PC-3 (cell line): ENCODE data around the gene HORMAD1. TPM values are rescaled to one million over a fixed set of nuclear protein-coding genes. Genes with fewer than 3 reads are reported as not detected.

Experiments
- ATAC-seq: fragments of 200-7000 bp; cut with Tn5 transposase; 2 replicates; pipeline ENCODE4 v1.9.1; 2020; ENCODE audit warnings: mild to moderate bottlenecking, moderate library complexity
- BruUV-seq: library from RNA; stranded (reverse); fragments of 400-500 nt; replicated peaks from 2 replicates; lab custom pipeline; 2021; lab: Mats Ljungman, UMichigan
- CTCF ChIA-PET: fragments of 300-600 bp; sonication (Branson Sonifier 250); formaldehyde crosslinking; loops from one replicate; lab custom pipeline; 2022; ENCODE audit warnings: antibody characterized with exemption; lab: Charles Lee
- POLR2A ChIA-PET: fragments of 300-600 bp; sonication (Branson Sonifier 250); formaldehyde crosslinking; loops from one replicate; lab custom pipeline; 2022; ENCODE audit warnings: antibody characterized with exemption; ENCODE audit not compliant: unreplicated experiment; lab: Charles Lee
- DNase-seq: peaks from one replicate; pipeline ENCODE4 v3.0.0-alpha.2; 2015
- H2AFZ ChIP-seq: fragments of 300-600 bp; sonication (generic); 2 replicates; pipeline ENCODE4 v1.6.0; 2016; ENCODE audit warnings: antibody characterized with exemption, low read length
- H3F3A ChIP-seq: fragments of 300-600 bp; sonication (generic); one replicate; pipeline ENCODE4 v1.6.0; 2017; ENCODE audit warnings: antibody characterized with exemption, low read length, control low read depth, mild to moderate bottlenecking; ENCODE audit not compliant: unreplicated experiment
- H3K27ac ChIP-seq: fragments of 300-600 bp; sonication (generic); 2 replicates; pipeline ENCODE4 v1.5.1; 2016; ENCODE audit warnings: mild to moderate bottlenecking, low read length
- H3K27me3 ChIP-seq: fragments of 300-600 bp; sonication (generic); 2 replicates; pipeline ENCODE4 v1.6.1; 2016; ENCODE audit warnings: low read length, mixed read lengths
- H3K36me3 ChIP-seq: fragments of 300-600 bp; sonication (generic); 2 replicates; pipeline ENCODE4 v1.6.1; 2016; ENCODE audit warnings: low read depth, mixed run types, low read length, mixed read lengths
- H3K4me1 ChIP-seq: fragments of 300-600 bp; sonication (generic); 2 replicates; pipeline ENCODE4 v1.5.1; 2016; ENCODE audit warnings: low read length; ENCODE audit not compliant: insufficient read depth
- H3K4me2 ChIP-seq: fragments of 300-600 bp; sonication (generic); 2 replicates; pipeline ENCODE4 v1.6.0; 2016; ENCODE audit warnings: low read length
- H3K4me3 ChIP-seq: fragments of 300-600 bp; sonication (generic); 2 replicates; pipeline ENCODE4 v1.5.1; 2016; ENCODE audit warnings: mild to moderate bottlenecking, low read length, mixed read lengths
- H3K79me2 ChIP-seq: fragments of 300-600 bp; sonication (generic); 2 replicates; pipeline ENCODE4 v1.6.1; 2017; ENCODE audit warnings: low read length, mixed read lengths
- H3K9ac ChIP-seq: fragments of 300-600 bp; sonication (generic); 2 replicates; pipeline ENCODE4 v1.6.0; 2016; ENCODE audit warnings: mild to moderate bottlenecking, low read length
- H3K9me2 ChIP-seq: fragments of 300-600 bp; sonication (generic); replicated peaks from 2 replicates; pipeline ENCODE4 v1.6.1; 2016; ENCODE audit warnings: mixed run types, low read length, mixed read lengths
- H3K9me3 ChIP-seq: fragments of 300-600 bp; sonication (generic); 2 replicates; pipeline ENCODE4 v1.6.1; 2016; ENCODE audit warnings: low read length, mixed read lengths
- H4K20me1 ChIP-seq: fragments of 300-600 bp; sonication (generic); 2 replicates; pipeline ENCODE4 v1.6.1; 2016; ENCODE audit warnings: low read length, mixed read lengths
- EZH2 ChIP-seq: fragments of 300-600 bp; sonication (generic); IDR thresholded peaks from one replicate; pipeline ENCODE4 v1.6.1; 2017; ENCODE audit warnings: antibody characterized with exemption, mild to moderate bottlenecking, low read length; ENCODE audit not compliant: unreplicated experiment
- EZH2phosphoT487 ChIP-seq: fragments of 300-600 bp; sonication (generic); IDR thresholded peaks from 2 replicates; pipeline ENCODE4 v1.6.1; 2018; ENCODE audit warnings: mild to moderate bottlenecking, antibody characterized with exemption, low read length, borderline replicate concordance
- intact Hi-C: fragments of 100-400 bp; cut with micrococcal nuclease; formaldehyde crosslinking; loops from 2 replicates; pipeline ENCODE4 v1.9.0; 2023
- total RNA-seq: library from RNA; depleted of rRNA; stranded (reverse); fragments of >200 nt; gene quantifications from 2 replicates; pipeline ENCODE4 v1.2.3, GENCODE V29; 2014
- TF ChIP-seq, protein P1 (sequence below): fragments of 300-600 bp; sonication (generic); conservative IDR thresholded peaks from 2 replicates; pipeline ENCODE4 v1.5.1; 2017; ENCODE audit warnings: antibody characterized with exemption, low read depth, mild to moderate bottlenecking, low read length

Gene HORMAD1
- total RNA-seq, 1 experiment from 2014 or later, result not detected

DNA sequence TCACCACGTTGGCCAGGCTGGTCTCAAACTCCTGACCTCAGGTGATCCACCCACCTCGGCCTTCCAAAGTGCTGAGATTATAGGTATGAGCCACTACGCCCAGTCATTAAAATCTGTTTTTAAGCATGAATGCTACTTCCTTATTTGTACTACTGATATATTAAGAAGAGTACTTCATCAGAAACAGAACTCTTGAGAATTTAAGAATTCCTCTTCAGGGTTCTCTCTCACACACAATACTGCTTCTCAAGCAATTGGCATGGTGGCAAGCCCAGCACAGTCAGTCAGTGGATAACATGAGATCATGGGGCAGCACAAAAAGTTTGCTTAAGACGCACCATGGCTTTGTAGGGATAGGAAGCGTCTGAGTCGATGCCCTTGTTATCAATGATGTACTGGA is 30.7 kb upstream of the HORMAD1 start:
- no peak overlapping the region for H2AFZ ChIP-seq
- H3K9me3 ChIP-seq, result no peaks in the 10 kb centered on the region
- ChIA-PET POLR2A (no interaction called here), CTCF (no interaction called here)
- peaks cover 5% of the 10 kb centered on the region for H3K4me1 ChIP-seq
- intact Hi-C loops, result no loop called here
- H3F3A ChIP-seq, result no peaks in the 10 kb centered on the region
- no peak overlapping the region for H3K9ac ChIP-seq
- no peaks in the 10 kb centered on the region for H3K36me3 ChIP-seq
- H3K27ac ChIP-seq, result no peak overlapping the region
- ATAC-seq (no peak), DNase-seq (no peak)
- no peaks in the 10 kb centered on the region for H4K20me1 ChIP-seq
- H3K79me2 ChIP-seq, result no peaks in the 10 kb centered on the region
- no peaks in the 10 kb centered on the region for H3K27me3 ChIP-seq
- H3K9me2 ChIP-seq, result 0 out of 2 replicates have a peak, but pooled peaks cover 2% of the 10 kb centered on the region
- TF ChIP-seq EZH2phosphoT487 (no peak), EZH2 (no peak)
- TF ChIP-seq, protein P1, sequence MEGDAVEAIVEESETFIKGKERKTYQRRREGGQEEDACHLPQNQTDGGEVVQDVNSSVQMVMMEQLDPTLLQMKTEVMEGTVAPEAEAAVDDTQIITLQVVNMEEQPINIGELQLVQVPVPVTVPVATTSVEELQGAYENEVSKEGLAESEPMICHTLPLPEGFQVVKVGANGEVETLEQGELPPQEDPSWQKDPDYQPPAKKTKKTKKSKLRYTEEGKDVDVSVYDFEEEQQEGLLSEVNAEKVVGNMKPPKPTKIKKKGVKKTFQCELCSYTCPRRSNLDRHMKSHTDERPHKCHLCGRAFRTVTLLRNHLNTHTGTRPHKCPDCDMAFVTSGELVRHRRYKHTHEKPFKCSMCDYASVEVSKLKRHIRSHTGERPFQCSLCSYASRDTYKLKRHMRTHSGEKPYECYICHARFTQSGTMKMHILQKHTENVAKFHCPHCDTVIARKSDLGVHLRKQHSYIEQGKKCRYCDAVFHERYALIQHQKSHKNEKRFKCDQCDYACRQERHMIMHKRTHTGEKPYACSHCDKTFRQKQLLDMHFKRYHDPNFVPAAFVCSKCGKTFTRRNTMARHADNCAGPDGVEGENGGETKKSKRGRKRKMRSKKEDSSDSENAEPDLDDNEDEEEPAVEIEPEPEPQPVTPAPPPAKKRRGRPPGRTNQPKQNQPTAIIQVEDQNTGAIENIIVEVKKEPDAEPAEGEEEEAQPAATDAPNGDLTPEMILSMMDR, result no peak
- no TSS peak for BruUV-seq
- H3K4me2 ChIP-seq, result no peak overlapping the region
- H3K4me3 ChIP-seq, result no peak overlapping the region

DNA sequence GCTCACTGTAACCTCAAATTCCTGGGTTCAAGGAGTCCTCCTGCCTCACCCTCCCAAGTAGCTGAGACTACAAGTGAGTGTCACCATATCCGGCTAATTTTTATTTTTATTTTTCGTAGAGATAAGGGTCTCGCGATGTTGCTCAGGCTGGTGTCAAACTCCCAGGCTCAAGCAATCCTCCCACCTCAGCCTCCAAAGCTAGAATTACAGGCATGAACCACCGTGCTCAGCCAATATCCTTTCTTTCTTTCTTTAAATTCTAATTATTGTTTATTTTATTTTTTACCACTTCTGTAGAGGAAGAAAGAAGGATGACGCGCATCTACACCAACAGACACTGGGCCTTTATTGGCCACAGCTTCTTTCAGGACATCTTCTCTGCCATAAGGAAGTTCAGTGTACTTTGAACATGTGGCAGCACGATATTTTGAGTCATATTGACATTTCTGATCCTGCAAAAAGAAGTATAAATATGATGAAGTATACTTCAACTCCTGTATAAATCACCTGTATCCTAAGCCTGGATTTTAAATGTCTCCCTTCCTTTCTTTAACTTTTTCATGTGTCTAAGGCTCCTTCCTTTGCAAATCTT is 29.1 kb upstream of the HORMAD1 start:
- ATAC-seq (no peak), DNase-seq (no peak)
- ChIA-PET POLR2A (no interaction called here), CTCF (no interaction called here)
- TF ChIP-seq EZH2phosphoT487 (no peak), EZH2 (no peak)
- TF ChIP-seq, protein P1, result no peak
- H3K4me1 ChIP-seq, result peaks cover 5% of the 10 kb centered on the region
- no peak overlapping the region for H3K27ac ChIP-seq
- H3K4me2 ChIP-seq, result no peak overlapping the region
- no peak overlapping the region for H3K9ac ChIP-seq
- 0 out of 2 replicates have a peak, but pooled peaks cover 2% of the 10 kb centered on the region for H3K9me2 ChIP-seq
- no peak overlapping the region for H2AFZ ChIP-seq
- H4K20me1 ChIP-seq, result no peaks in the 10 kb centered on the region
- BruUV-seq, result no TSS peak
- no peak overlapping the region for H3K4me3 ChIP-seq
- no peaks in the 10 kb centered on the region for H3K9me3 ChIP-seq
- no peaks in the 10 kb centered on the region for H3K79me2 ChIP-seq
- intact Hi-C loops, result no loop called here
- H3F3A ChIP-seq, result no peaks in the 10 kb centered on the region
- H3K36me3 ChIP-seq, result no peaks in the 10 kb centered on the region
- no peaks in the 10 kb centered on the region for H3K27me3 ChIP-seq

DNA sequence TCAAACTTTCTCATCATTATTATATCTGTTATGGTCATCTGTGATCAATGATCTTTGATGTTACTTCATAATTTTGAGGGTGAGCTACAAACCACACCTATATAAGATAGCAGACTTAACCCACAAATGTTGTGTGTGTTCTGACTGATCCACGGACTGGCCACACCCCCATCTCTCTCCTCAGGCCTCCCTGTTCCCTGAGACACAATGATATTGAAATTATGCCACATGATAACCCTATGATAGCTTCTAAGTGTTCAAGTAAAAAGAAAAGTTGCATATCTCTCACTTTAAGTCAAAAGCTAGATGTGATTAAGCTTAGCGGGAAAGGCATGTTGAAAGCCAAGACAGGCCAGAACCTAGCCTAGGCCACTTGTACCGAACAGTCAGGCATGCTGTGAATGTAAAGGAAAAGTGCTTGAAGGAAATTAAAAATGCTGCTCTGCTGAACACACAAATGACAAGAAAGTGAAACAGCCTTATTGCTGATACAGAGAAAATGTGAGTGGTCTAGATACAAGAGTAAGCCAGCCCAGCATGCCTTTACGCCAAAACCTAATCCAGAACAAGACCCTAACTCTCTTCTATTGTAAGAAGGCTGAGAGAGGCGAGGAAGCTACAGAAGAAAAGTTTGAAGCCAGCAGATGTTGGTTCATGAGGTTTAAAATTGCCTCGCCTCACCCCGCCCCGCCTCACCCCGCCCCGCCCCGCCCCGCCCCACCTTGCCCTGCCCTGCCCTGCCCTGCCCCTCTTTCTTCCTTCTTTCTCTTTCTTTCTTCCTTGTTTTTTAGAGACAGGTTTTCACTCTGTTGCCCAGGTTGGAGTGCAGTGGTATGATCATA is 28.4 kb upstream of the HORMAD1 start:
- 0 out of 2 replicates have a peak overlapping the region, but pooled peaks have one; percentile 18 for H2AFZ ChIP-seq
- ATAC-seq (no peak), DNase-seq (no peak)
- no TSS peak for BruUV-seq
- 0 out of 2 replicates have a peak, but pooled peaks cover 2% of the 10 kb centered on the region for H3K9me2 ChIP-seq
- H3K27me3 ChIP-seq, result no peaks in the 10 kb centered on the region
- ChIA-PET CTCF (no interaction called here), POLR2A (interaction anchor here (0.6 kb wide), 1 partner anchor 11 kb away, joined by 7 read pairs; no protein-coding TSS in a partner anchor)
- H3K79me2 ChIP-seq, result no peaks in the 10 kb centered on the region
- H3K9ac ChIP-seq, result no peak overlapping the region
- no peaks in the 10 kb centered on the region for H3K36me3 ChIP-seq
- H3K9me3 ChIP-seq, result no peaks in the 10 kb centered on the region
- no peak overlapping the region for H3K4me3 ChIP-seq
- no peaks in the 10 kb centered on the region for H4K20me1 ChIP-seq
- H3K4me1 ChIP-seq, result peaks cover 5% of the 10 kb centered on the region
- TF ChIP-seq EZH2 (no peak), EZH2phosphoT487 (no peak)
- TF ChIP-seq, protein P1, result no peak
- H3K27ac ChIP-seq, result no peak overlapping the region; the same call in 1 of the 2 replicates
- intact Hi-C loops, result no loop called here
- H3F3A ChIP-seq, result no peaks in the 10 kb centered on the region
- H3K4me2 ChIP-seq, result no peak overlapping the region
